HepG2 (cell line): Measurements from ENCODE around the gene MIEF1. TPM values are rescaled to one million over a fixed set of nuclear protein-coding genes. Genes with fewer than 3 reads are reported as not detected.

Experiments
- DNMT3B ChIP-seq: conservative IDR thresholded peaks from 2 replicates; pipeline ENCODE4 v1.6.1; 2016; ENCODE audit warnings: missing biosample characterization, control low read depth
- FOXK2 ChIP-seq: fragments of 450-650 bp; IDR thresholded peaks from 2 replicates; pipeline ENCODE4 v1.6.1; 2016
- GFI1 ChIP-seq: sonication (generic); formaldehyde crosslinking; IDR thresholded peaks from 2 replicates; pipeline ENCODE4 v1.5.0; 2020; ENCODE audit warnings: missing genetic modification reagents, mild to moderate bottlenecking, borderline replicate concordance
- NCOR1 ChIP-seq: fragments of 200-600 bp; sonication (generic); IDR thresholded peaks from 2 replicates; pipeline ENCODE4 v1.7.0; 2017; ENCODE audit warnings: antibody characterized with exemption, low read length, borderline replicate concordance
- NFYB ChIP-seq: sonication (generic); formaldehyde crosslinking; IDR thresholded peaks from 2 replicates; pipeline ENCODE4 v1.4.0; 2020; ENCODE audit warnings: missing genetic modification reagents
- PHF20 ChIP-seq: sonication (generic); formaldehyde crosslinking; IDR thresholded peaks from 2 replicates; pipeline ENCODE4 v1.5.0; 2020; ENCODE audit warnings: mild to moderate bottlenecking, missing genetic modification reagents
- RELA ChIP-seq: sonication (generic); formaldehyde crosslinking; IDR thresholded peaks from 2 replicates; pipeline ENCODE4 v1.4.0; 2020; ENCODE audit warnings: missing genetic modification reagents
- RXRB ChIP-seq: IDR thresholded peaks from 2 replicates; pipeline ENCODE4 v1.6.1; 2016; ENCODE audit warnings: borderline replicate concordance, missing genetic modification reagents, missing compliant biosample characterization
- SMAD9 ChIP-seq: sonication (generic); formaldehyde crosslinking; IDR thresholded peaks from 2 replicates; pipeline ENCODE4 v1.5.1; 2020; ENCODE audit warnings: mild to moderate bottlenecking, missing genetic modification reagents
- TAF15 ChIP-seq: fragments of 200-400 bp; formaldehyde crosslinking; IDR thresholded peaks from one replicate; pipeline ENCODE4 v1.6.1; 2018; ENCODE audit warnings: mild to moderate bottlenecking, low read depth, low read length; ENCODE audit not compliant: poor library complexity, severe bottlenecking
- YY1 ChIP-seq: IDR thresholded peaks from 2 replicates; pipeline ENCODE4 v1.6.1; 2011; ENCODE audit warnings: low read length, low read depth, moderate library complexity, mild to moderate bottlenecking; ENCODE audit not compliant: insufficient read depth, insufficient replicate concordance
- ZNF232 ChIP-seq: sonication (generic); formaldehyde crosslinking; IDR thresholded peaks from 2 replicates; pipeline ENCODE4 v1.4.0; 2020; ENCODE audit warnings: missing genetic modification reagents, borderline replicate concordance
- ZNF251 ChIP-seq: sonication (generic); formaldehyde crosslinking; IDR thresholded peaks from 2 replicates; pipeline ENCODE4 v1.9.0; 2021; ENCODE audit warnings: mild to moderate bottlenecking, missing genetic modification reagents
- ZNF263 ChIP-seq: sonication (generic); formaldehyde crosslinking; IDR thresholded peaks from 2 replicates; pipeline ENCODE4 v1.4.0; 2020; ENCODE audit warnings: missing genetic modification reagents
- ZNF431 ChIP-seq: sonication (generic); formaldehyde crosslinking; IDR thresholded peaks from 2 replicates; pipeline ENCODE4 v1.9.0; 2022; ENCODE audit warnings: missing genetic modification reagents, low read depth, mild to moderate bottlenecking, borderline replicate concordance
- polyA plus RNA-seq, 8 experiments: library from polyadenylated mRNA; depleted of rRNA in 3 of 8; stranded (reverse) in 7 of 8; unstranded in 1 of 8; fragments of >200 nt; fragmentation: Illumina TruSeq in 4 of 8; extraction: Trizol in 4 of 8; gene quantifications; 2 replicates each; pipeline versions ENCODE4 v1.2.1 to v1.2.3, GENCODE V29; 2011 to 2016; ENCODE audit warnings: low read depth in 4 of 8, missing spikeins in 1 of 8, mixed read lengths in 1 of 8; ENCODE audit not compliant: insufficient read depth in 1 of 8
- total RNA-seq, 5 experiments: library from RNA; depleted of rRNA; stranded (reverse); fragments of >200 nt; fragmentation: Illumina TruSeq; extraction: Trizol; gene quantifications; 2 replicates each; pipeline ENCODE4 v1.2.3, GENCODE V29; 2016; ENCODE audit warnings: low read depth in 1 of 5
- TF ChIP-seq, protein P1 (sequence below): sonication (generic); formaldehyde crosslinking; IDR thresholded peaks from 2 replicates; pipeline ENCODE4 v1.4.0; 2020; ENCODE audit warnings: missing genetic modification reagents, borderline replicate concordance
- TF ChIP-seq, protein P2 (sequence below), 2 experiments: sonication (generic) in 1 of 2; formaldehyde crosslinking in 1 of 2; IDR thresholded peaks; 2 replicates each; pipeline versions ENCODE4 v1.5.1 to v1.6.1; 2011 to 2020; ENCODE audit warnings: borderline replicate concordance in 1 of 2, low read depth in 1 of 2, low read length in 1 of 2, mild to moderate bottlenecking in 1 of 2, missing genetic modification reagents in 1 of 2, moderate library complexity in 1 of 2
- TF ChIP-seq, protein P3 (sequence below): sonication (generic); formaldehyde crosslinking; IDR thresholded peaks from 2 replicates; pipeline ENCODE4 v1.5.0; 2020; ENCODE audit warnings: mild to moderate bottlenecking, missing genetic modification reagents

Gene MIEF1
- total and polyA plus RNA-seq, 2 of the 13 experiments (the other 11 are each of a cell fraction or from before 2014, with no cell fraction given), result 21.7 to 34.8 TPM

DNA sequence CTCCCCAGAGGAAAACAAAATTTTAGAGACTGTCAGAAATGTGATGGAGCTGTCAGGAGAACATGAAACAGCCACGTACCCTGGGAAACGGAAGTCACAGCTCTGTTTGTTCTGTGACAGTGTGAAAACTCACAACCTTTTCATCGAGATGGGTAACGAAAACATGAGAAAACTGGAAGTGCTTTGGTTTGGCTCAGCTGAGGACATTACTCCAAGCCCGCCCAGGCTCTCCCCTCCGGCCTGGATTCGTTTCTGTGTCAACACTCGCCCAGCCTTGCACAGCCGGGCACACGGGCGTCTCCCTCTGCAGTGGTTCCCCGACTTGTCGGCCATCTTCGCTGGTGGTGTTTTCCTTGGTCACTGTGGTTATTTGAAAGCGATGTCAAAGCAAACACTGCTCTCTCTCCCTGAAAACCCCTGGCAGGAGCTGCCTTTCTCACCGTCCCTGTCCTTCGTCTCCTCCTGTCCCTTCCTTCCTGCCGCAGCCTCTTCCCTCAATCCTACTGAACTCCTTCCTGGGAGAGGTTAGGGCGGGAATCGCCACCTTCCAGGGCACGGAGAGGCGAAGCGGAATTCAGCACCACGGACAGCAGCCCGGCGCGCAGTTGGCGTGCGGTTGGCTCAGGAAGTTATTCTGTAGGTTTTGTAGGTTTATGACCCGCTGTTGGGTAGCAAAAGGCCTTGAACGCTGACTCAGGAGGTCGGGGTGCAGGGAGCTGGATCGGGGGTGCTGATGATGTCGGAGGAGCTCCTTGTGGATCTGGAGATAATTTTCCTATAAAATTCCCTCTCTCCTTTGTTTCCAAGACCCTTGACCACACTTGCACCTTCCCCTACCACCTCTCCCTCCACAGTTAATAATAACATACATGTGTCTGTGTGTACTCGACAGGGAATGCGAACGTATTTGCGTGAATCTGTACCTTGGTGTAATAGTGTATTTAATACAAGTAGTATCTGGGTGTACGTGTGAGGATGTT, 43.6 kb downstream of the MIEF1 start (continued):
- TF ChIP-seq, protein P1, sequence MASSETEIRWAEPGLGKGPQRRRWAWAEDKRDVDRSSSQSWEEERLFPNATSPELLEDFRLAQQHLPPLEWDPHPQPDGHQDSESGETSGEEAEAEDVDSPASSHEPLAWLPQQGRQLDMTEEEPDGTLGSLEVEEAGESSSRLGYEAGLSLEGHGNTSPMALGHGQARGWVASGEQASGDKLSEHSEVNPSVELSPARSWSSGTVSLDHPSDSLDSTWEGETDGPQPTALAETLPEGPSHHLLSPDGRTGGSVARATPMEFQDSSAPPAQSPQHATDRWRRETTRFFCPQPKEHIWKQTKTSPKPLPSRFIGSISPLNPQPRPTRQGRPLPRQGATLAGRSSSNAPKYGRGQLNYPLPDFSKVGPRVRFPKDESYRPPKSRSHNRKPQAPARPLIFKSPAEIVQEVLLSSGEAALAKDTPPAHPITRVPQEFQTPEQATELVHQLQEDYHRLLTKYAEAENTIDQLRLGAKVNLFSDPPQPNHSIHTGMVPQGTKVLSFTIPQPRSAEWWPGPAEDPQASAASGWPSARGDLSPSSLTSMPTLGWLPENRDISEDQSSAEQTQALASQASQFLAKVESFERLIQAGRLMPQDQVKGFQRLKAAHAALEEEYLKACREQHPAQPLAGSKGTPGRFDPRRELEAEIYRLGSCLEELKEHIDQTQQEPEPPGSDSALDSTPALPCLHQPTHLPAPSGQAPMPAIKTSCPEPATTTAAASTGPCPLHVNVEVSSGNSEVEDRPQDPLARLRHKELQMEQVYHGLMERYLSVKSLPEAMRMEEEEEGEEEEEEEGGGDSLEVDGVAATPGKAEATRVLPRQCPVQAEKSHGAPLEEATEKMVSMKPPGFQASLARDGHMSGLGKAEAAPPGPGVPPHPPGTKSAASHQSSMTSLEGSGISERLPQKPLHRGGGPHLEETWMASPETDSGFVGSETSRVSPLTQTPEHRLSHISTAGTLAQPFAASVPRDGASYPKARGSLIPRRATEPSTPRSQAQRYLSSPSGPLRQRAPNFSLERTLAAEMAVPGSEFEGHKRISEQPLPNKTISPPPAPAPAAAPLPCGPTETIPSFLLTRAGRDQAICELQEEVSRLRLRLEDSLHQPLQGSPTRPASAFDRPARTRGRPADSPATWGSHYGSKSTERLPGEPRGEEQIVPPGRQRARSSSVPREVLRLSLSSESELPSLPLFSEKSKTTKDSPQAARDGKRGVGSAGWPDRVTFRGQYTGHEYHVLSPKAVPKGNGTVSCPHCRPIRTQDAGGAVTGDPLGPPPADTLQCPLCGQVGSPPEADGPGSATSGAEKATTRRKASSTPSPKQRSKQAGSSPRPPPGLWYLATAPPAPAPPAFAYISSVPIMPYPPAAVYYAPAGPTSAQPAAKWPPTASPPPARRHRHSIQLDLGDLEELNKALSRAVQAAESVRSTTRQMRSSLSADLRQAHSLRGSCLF (CRISPR knock-in tag), result peak; percentile 95
- TF ChIP-seq YY1 (no peak), RELA (CRISPR knock-in tag) (no peak), PHF20 (CRISPR knock-in tag) (no peak), ZNF232 (CRISPR knock-in tag) (peak; percentile 98), ZNF431 (peak; percentile 36; the same call in 1 of the 2 replicates), DNMT3B (peak; percentile 95; the same call in 1 of the 2 replicates), NFYB (no peak), TAF15 (no peak), ZNF263 (CRISPR knock-in tag) (peak; percentile 64), GFI1 (CRISPR knock-in tag) (no peak), ZNF251 (CRISPR knock-in tag) (no peak), SMAD9 (CRISPR knock-in tag) (0 out of 2 replicates have a peak, but pooled peaks have one; percentile 70), RXRB (CRISPR knock-in tag) (peak; percentile 77), FOXK2 (no peak), NCOR1 (no peak)
- TF ChIP-seq, protein P2, sequence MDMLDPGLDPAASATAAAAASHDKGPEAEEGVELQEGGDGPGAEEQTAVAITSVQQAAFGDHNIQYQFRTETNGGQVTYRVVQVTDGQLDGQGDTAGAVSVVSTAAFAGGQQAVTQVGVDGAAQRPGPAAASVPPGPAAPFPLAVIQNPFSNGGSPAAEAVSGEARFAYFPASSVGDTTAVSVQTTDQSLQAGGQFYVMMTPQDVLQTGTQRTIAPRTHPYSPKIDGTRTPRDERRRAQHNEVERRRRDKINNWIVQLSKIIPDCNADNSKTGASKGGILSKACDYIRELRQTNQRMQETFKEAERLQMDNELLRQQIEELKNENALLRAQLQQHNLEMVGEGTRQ (IDR thresholded peaks at IDR 0.05; ENCODE audit: low read depth, low read length), result no peak
- TF ChIP-seq, protein P2 (CRISPR knock-in tag; IDR thresholded peaks at IDR 0.05; ENCODE audit: borderline replicate concordance), result no peak
- TF ChIP-seq, protein P3, sequence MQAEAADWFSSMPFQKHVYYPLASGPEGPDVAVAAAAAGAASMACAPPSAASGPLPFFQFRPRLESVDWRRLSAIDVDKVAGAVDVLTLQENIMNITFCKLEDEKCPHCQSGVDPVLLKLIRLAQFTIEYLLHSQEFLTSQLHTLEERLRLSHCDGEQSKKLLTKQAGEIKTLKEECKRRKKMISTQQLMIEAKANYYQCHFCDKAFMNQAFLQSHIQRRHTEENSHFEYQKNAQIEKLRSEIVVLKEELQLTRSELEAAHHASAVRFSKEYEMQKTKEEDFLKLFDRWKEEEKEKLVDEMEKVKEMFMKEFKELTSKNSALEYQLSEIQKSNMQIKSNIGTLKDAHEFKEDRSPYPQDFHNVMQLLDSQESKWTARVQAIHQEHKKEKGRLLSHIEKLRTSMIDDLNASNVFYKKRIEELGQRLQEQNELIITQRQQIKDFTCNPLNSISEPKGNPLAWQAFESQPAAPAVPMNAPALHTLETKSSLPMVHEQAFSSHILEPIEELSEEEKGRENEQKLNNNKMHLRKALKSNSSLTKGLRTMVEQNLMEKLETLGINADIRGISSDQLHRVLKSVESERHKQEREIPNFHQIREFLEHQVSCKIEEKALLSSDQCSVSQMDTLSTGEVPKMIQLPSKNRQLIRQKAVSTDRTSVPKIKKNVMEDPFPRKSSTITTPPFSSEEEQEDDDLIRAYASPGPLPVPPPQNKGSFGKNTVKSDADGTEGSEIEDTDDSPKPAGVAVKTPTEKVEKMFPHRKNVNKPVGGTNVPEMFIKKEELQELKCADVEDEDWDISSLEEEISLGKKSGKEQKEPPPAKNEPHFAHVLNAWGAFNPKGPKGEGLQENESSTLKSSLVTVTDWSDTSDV (CRISPR knock-in tag), result 0 out of 2 replicates have a peak, but pooled peaks have one; percentile 79
